A549 treated with Mapracorat at 1 μM for 4 hours (cell line): ENCODE results near the gene DYSF. TPM values are rescaled to one million over a fixed set of nuclear protein-coding genes. Genes with fewer than 3 reads are reported as not detected.

ENCODE experiments used
- total RNA-seq: library from RNA; stranded (reverse); fragments of 200-300 nt; extraction: Qiagen RNA extraction; gene quantifications from 5 replicates; pipeline ENCODE4 v1.2.3, GENCODE V29; 2022

DYSF gene
- total RNA-seq, result 0.50 to 1.0 TPM (median 0.78 TPM) in 5 replicates

DNA sequence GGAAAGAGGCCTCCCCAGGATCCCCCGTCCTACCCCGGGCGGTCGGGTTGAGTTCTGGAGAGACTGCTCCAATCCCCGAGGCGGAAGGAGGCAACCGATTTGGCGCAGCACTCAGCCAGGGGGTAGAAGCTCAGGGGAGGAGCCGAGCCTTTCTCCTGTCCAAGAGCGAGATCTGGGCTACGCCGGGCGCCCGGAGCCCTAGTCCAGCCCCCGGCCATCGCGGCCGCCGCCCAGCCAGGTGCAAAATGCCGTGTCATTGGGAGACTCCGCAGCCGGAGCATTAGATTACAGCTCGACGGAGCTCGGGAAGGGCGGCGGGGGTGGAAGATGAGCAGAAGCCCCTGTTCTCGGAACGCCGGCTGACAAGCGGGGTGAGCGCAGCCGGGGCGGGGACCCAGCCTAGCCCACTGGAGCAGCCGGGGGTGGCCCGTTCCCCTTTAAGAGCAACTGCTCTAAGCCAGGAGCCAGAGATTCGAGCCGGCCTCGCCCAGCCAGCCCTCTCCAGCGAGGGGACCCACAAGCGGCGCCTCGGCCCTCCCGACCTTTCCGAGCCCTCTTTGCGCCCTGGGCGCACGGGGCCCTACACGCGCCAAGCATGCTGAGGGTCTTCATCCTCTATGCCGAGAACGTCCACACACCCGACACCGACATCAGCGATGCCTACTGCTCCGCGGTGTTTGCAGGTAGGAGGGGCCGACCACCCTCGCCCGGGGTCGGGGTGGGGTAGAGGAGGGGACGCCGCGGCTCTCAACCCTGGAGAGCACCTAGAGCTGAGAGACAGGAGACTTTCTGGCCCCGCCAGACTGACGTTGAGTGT is at the start of gene DYSF:
DYSF (plus strand) TSS at position 158 of the 817 bp plus-strand sequence.

Other genes with a start within 250 kb of the DYSF start
- 0.22 to 0.34 TPM (median 0.26 TPM) in 5 replicates for gene PAIP2B, start 226.5 kb upstream of the DYSF start, total RNA-seq
- gene ZNF638, start 121.8 kb upstream of the DYSF start, total RNA-seq, result 49.8 to 73.4 TPM (median 58.4 TPM) in 5 replicates